GM12892 (cell line): Measurements from ENCODE around the gene STXBP4.

Experiments used
- POLR2A ChIP-seq: IDR thresholded peaks from 2 replicates; pipeline ENCODE4 v1.6.1; 2011; ENCODE audit warnings: low read depth, low read length, control low read depth
- TAF1 ChIP-seq: IDR thresholded peaks from 2 replicates; pipeline ENCODE4 v1.6.1; 2011; ENCODE audit warnings: low read depth, mild to moderate bottlenecking, control low read depth, low read length, borderline replicate concordance

GRCh38 chr17:54980375-54980774 lies 11.8 kb downstream of the STXBP4 start:
- TF ChIP-seq POLR2A (no peak), TAF1 (no peak)
